ENCODE measurements around the gene BTBD6.

DNA sequence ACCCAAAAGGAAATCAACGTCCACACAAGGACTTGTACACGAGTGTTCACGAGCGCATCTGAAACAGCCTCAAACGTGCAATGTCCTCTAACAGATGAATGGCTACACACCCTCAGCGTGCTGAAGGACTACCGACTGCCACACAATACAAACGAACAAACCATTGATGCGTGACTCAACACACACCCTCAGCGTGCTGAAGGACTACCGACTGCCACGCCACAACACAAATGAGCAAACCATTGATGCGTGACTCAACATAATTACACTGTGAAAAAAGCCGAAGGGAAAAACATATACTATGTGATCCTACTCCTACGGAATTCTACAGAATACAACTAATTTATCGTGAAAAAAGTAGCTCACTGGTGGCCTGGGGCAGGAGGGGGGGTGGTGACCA, 25.1 kb upstream of the BTBD6 start:
- TF ChIP-seq TCF7 (IDR thresholded peaks at IDR 0.05; ENCODE audit: borderline replicate concordance) (no peak), HCFC1 (IDR thresholded peaks at IDR 0.05; ENCODE audit: low read depth, low read length) (no peak), CTCF (IDR thresholded peaks at IDR 0.05 in 2 of 3, conservative IDR thresholded peaks at IDR 0.05 in 1 of 3; ENCODE audit: insufficient read depth in 2 of 3, low read depth in 1 of 3, low read length in 3 of 3) (no peak), PTBP1 (IDR thresholded peaks at IDR 0.05; ENCODE audit: low read depth, low read length) (no peak), FOSL1 (tag; conservative IDR thresholded peaks at IDR 0.05) (no peak), CHD7 (IDR thresholded peaks at IDR 0.05; ENCODE audit: low read depth, low read length) (no peak), ZNF124 (CRISPR knock-in tag; IDR thresholded peaks at IDR 0.05) (no peak), NUFIP1 (IDR thresholded peaks at IDR 0.05; ENCODE audit: partially characterized antibody) (no peak), ZNF232 (CRISPR knock-in tag; IDR thresholded peaks at IDR 0.05) (no peak), NR3C1 (CRISPR knock-in tag; IDR thresholded peaks at IDR 0.05) (no peak)
- TF ChIP-seq, protein P1, sequence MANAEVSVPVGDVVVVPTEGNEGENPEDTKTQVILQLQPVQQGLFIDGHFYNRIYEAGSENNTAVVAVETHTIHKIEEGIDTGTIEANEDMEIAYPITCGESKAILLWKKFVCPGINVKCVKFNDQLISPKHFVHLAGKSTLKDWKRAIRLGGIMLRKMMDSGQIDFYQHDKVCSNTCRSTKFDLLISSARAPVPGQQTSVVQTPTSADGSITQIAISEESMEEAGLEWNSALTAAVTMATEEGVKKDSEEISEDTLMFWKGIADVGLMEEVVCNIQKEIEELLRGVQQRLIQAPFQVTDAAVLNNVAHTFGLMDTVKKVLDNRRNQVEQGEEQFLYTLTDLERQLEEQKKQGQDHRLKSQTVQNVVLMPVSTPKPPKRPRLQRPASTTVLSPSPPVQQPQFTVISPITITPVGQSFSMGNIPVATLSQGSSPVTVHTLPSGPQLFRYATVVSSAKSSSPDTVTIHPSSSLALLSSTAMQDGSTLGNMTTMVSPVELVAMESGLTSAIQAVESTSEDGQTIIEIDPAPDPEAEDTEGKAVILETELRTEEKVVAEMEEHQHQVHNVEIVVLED (CRISPR knock-in tag; IDR thresholded peaks at IDR 0.05), result no peak
- TF ChIP-seq, protein P2, sequence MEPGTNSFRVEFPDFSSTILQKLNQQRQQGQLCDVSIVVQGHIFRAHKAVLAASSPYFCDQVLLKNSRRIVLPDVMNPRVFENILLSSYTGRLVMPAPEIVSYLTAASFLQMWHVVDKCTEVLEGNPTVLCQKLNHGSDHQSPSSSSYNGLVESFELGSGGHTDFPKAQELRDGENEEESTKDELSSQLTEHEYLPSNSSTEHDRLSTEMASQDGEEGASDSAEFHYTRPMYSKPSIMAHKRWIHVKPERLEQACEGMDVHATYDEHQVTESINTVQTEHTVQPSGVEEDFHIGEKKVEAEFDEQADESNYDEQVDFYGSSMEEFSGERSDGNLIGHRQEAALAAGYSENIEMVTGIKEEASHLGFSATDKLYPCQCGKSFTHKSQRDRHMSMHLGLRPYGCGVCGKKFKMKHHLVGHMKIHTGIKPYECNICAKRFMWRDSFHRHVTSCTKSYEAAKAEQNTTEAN (CRISPR knock-in tag; IDR thresholded peaks at IDR 0.05), result no peak
